Left hindlimb (tissue), 1 donor: ENCODE data around the gene CUEDC2.

Source experiments
- DNase-seq: peaks from one replicate; pipeline ENCODE4 v3.0.0-alpha.2; 2018

CUEDC2 gene

GRCh38 chr10:102424145-102424544 lies 8.2 kb downstream of the CUEDC2 start:
- peak; percentile 26 for DNase-seq

- peak; percentile 15 for DNase-seq
These were observed 8.9 kb downstream of the CUEDC2 start for GRCh38 chr10:102423372-102423968.

- DNase-seq = peak; percentile 78
These were observed 9.7 kb downstream of the CUEDC2 start for GRCh38 chr10:102422545-102423129.

GRCh38 chr10:102421757-102422512 lies 10.4 kb downstream of the CUEDC2 start:
- peak; percentile 33 for DNase-seq

GRCh38 chr10:102421507-102421756 lies 10.9 kb downstream of the CUEDC2 start:
- DNase-seq = no peak

GRCh38 chr10:102420714-102421506 lies 11.5 kb downstream of the CUEDC2 start, which contains the start of gene FBXL15:
FBXL15 (plus strand) TSS chr10:102420836; CDS start chr10:102421130, 294 bp downstream.
- DNase-seq = peak; percentile 95

- peak; percentile 33 for DNase-seq
These were observed 12.1 kb downstream of the CUEDC2 start for GRCh38 chr10:102420181-102420713.

- peak; percentile 62 for DNase-seq
These were observed 12.8 kb downstream of the CUEDC2 start for GRCh38 chr10:102419269-102420180.

GRCh38 chr10:102418622-102419268 lies 13.6 kb downstream of the CUEDC2 start, which contains the start of gene PSD:
PSD (minus strand) TSS chr10:102418785; CDS start chr10:102417038, 1,747 bp downstream.
- peak; percentile 26 for DNase-seq

GRCh38 chr10:102416695-102417094 lies 15.7 kb downstream of the CUEDC2 start:
- DNase-seq = no peak

- DNase-seq = no peak
These were observed 16.1 kb downstream of the CUEDC2 start for GRCh38 chr10:102416283-102416682.

GRCh38 chr10:102414749-102415148 lies 17.6 kb downstream of the CUEDC2 start:
- no peak for DNase-seq

- no peak for DNase-seq
These were observed 18.4 kb downstream of the CUEDC2 start for GRCh38 chr10:102413806-102414561.

- no peak for DNase-seq
These were observed 19.2 kb downstream of the CUEDC2 start for GRCh38 chr10:102413053-102413705.

- no peak for DNase-seq
These were observed 20.1 kb downstream of the CUEDC2 start for GRCh38 chr10:102412293-102412692.

GRCh38 chr10:102411341-102412255 lies 20.8 kb downstream of the CUEDC2 start:
- no peak for DNase-seq

- peak; percentile 84 for DNase-seq
These were observed 21.8 kb downstream of the CUEDC2 start for GRCh38 chr10:102410429-102411073.
